Right renal cortex interstitium (tissue), 3 donors: ENCODE data around the gene C10orf105. TPM values are rescaled to one million over a fixed set of nuclear protein-coding genes. Genes with fewer than 3 reads are reported as not detected.

Source experiments
- DNase-seq, 3 donors: peaks; one replicate each; pipeline ENCODE4 v3.0.0-alpha.2; 2013; ENCODE audit warnings: low read depth in 3 of 3, low spot score in 2 of 3
- polyA plus RNA-seq, 3 donors: library from polyadenylated mRNA; unstranded; fragments of 120-200 nt; gene quantifications; one replicate each; pipeline ENCODE4 v1.2.1, GENCODE V29; 2013; ENCODE audit not compliant: insufficient read length in 3 of 3

The C10orf105 gene
- polyA plus RNA-seq, 3 donors = 0.04 to 0.17 (median 0.06) TPM

DNA sequence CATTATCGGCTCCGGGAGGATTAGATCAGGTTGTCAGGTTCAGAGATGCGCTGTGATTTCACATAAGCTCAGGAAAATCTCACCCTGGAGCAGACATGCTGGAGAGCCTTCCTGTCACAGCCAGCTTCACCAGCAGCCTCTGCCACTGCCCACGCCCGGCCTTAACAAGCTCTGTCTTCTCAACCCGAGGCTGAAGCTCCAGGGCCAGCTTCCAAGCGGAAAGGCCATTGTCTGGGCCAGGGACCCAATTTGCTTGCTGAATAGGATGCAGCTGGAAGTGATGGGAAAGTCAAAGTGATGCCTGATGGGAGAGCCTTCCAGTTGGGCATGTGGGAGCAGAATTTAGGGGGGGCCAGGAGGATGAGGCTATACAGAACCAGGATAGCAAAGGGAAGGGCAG is 36.3 kb downstream of the C10orf105 start:
- no peak for DNase-seq

DNA sequence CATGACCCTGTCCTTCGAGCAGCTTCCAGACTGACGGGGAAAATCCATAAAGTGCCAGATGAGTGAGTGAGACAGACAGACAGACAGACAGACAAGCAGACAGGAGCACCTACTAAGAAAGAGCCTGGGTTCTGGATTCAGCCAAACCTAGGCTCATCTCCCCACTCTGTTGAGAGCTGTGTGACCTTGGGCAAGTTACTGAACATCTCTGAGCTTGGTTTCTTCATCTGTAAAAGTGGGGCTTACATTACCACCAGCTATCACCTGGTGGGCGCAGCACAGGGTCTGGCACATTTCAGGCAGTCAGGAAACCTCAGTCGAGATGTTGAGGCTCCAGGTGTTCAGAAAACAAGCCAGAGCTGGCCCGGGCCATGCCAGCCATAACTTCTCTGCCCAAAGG is 37.6 kb downstream of the C10orf105 start:
- DNase-seq = no peak

DNA sequence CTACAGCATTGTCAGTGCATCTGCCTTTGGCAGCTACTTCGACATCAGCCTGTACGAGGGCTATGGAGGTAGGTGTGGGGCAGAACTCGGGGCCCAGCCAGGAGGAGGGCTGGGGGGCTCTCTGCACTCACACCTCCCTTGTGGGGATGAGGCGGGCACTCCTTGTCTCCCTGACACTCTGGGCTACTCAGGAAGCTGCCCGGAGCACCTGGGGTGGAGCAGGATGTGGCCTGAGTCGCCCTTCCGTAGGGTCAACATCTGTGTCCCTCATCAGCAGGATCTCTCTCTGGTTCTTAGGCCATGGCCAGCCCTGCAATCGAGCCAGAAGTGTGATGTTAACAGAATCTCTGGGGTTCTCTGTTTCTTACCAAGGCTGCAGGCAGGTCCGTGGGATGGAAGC is 40.2 kb downstream of the C10orf105 start:
- no peak for DNase-seq

DNA sequence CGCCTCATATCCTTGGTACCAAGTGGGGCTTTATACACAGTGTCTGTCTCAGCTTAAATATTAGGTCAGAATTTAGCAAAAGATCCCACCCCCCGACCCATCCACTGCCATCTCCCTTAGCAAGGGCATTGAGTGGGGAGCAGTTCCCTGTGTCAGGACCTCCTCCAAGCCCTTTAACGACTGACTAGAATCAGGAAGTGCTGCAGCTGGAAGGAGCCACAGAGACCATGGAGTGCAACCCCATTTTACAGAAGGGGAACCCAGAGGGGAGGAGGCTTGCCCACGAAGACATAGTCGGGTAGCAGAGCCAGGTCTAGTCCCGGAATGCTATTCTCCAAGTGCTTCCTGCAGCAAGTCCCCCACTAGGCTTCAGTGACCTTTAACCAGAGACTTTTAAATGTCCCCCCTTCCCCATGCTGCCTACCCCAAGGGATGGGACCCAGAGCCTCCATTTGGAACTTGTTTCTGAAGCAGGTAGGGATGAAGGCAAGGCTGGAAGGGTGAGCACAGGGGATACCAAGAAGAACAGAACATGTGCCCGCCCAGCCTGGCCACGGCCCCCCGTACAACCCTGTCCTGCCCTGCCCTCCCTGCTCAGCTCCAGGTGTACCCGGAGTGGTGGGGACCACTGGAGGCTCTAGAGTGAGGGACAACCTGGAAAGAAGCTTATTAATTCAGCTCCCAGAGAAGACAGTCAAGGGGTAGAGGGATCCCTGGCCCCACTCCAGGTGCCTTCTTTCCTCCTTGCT is 41.3 kb downstream of the C10orf105 start:
- DNase-seq = no peak

DNA sequence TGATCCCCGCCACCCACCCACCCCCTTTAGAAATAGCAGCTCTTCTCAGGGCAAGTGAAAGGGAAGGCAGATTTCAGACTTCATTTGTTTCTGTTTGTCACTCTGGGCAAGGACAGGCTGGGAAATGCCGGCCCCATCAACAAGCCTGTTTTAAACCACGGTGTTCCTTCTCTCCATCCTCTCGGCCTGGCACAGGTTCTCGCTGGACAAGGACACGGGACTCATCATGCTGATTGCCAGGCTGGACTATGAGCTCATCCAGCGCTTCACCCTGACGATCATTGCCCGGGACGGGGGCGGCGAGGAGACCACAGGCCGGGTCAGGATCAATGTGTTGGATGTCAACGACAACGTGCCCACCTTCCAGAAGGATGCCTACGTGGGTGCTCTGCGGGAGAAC is 42.3 kb downstream of the C10orf105 start:
- no peak for DNase-seq

DNA sequence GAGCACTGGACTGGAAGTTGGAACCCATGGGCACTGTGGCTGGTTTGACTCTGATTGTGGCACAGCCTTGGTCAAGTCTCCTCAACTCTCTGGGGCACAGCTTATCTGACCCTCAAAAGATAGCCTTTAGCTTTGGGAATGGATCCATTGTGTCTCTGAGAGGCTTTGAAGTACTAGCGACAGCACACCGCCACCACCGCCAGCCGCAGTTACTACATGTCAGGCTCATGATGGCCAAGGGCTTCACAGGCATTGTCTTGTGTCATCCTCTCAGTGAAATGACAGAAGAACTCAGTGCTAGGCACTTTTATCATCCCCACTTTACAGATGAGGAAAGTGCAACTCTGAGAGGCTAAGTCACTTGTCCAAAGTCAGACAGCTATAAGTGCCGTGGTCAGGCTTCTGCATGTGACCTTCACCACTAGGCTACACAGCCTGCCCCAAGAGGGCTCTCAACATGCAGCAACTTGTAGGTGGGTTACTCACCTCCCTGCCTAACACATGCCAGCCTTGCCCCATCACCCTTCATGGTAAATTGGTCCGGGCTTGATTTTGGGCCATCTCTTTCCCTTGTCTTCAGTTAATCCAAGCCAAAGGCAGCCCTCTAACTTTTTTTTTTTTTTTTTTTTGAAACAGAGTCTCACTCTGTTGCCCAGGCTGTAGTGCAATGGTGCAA is 44.1 kb downstream of the C10orf105 start:
- no peak for DNase-seq

DNA sequence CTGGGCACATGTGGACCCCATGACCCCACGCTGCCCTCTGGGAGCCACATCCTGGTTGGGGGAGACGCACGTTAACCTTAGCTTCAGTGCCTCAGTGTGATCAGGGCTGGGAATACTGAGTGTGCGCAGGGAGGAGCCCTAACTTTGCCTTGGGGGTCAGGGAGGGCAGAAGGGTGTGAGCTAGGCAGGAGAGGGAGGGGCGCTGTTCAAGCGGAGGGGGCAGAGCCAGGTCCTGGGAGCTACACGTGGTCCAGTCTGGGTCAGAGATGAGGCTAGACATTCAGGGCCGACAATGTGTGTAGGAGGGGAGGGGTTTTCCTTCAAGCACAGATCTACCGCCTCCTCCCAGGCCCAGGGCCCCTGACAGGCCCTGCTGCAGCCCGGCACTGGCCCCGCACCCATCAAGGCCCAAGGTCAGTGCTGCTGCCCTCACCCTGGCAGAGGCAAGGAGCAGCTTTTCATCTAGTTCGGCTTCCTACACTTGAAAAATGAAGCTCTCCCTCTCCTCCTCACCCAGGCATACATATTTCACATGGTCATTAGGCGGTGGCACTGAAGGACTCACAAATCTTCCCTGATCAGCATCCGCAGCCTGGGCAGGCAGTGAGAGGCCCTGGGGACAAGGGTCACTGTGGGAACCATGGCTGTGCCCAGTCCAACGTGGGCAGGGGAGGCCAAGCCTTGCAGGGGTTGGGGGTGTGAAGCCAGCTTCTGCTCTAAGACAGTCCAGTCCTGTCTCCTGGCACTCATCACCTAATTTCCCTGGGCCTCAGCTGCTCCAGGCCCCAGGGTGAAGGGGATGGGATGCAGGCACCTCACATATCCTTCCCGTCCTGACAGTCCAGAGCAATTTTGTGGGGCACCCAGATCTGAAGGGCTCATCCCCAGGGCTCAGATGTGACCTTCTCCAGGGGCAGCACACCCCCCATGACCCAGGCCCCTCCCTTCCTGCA is 47.3 kb downstream of the C10orf105 start:
- no peak for DNase-seq

DNA sequence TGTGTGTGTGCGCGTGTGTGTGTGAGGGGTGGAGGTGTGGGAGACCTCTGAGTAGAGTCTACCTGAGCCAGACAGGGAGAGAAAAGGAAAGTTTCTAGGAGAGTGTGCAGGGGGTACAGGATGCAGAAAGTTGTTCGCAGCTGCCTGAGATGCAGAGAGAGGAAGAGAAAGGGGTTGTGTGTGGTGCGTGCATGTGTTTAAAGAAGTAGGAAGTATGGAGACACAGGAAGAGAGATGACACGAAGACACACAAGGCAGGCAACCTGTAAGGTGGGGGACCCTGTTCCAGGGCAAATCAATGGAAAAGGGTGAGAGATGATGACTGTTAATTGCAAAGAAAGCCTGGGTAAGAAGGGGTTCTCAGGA is 52.2 kb downstream of the C10orf105 start:
- no peak for DNase-seq

DNA sequence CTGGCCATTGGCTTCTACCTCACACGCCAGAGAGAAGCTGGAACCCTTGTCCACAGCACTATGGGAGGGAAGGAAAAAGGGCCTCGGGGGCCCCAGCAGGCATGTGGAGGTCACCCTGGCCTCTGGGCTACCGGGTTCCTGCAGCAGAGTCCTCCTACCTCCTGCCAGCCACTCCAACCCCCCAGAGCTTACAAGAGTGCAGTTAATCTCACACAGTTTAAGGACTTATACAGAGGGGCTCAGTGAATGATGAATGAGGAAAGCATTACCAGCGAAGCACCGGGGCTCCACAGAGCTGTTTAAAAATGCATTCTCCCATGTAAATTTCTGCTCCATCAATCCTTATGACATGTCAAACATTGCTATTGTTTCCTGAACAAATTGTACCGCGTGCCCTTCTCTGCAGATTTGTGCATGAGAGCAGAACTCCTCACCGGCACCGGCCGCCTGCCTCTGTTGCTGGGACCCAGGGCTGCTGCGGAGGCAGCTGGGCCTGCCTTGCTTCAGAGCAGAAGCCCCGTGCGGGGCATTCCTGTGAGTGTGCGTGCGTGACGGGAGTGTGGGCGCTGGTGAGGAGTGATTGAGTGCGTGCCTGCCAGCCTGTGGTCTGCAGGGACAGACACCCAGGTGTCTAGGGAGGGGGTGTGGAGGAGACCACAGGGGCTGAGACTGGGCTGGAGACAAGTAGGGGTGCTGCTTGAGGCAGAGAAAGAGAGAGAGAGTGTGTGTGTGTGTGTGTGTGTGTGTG is 52.8 kb downstream of the C10orf105 start:
- DNase-seq = peak in 2 of 3 donors; percentile 36 to 58

DNA sequence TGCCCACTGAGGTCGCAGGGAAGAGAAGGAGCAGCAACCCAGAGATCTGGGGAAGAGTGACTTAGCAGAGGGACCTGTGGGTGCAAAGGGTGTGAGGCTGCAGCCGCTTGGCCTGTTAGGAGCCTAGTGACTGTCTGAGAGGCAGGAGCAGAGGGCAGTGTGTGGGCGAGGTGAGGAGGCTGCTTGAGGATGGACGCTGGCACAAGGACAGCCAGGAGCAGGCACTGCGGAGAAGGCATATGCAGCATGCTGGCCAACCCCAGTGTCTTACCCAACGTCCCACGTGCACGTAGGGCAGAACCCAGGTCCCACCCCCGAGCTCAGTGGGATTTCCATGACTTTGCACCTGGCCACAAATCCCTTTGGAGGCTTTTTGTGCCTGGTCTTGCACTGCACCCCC is 54.1 kb downstream of the C10orf105 start:
- DNase-seq = no peak

DNA sequence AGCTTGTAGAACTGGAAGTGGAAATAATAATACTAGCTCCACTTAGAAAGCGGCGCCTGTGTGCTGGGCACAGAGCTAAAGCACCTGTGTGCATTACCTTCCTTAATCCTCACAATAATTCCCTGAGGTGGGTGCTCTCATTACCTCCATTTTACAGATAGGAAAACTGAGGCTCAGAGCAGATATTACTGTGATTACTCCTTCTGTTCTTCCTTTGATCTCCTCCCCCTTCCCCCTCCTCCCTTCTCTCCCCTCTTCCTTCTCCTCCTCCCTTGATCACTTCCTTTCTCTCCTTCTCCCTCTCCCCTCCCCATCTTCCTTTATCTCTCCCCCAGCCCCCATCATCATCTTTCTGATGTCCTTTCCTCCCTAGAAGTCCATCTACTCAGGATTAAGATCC is 55.0 kb downstream of the C10orf105 start:
- DNase-seq = no peak

DNA sequence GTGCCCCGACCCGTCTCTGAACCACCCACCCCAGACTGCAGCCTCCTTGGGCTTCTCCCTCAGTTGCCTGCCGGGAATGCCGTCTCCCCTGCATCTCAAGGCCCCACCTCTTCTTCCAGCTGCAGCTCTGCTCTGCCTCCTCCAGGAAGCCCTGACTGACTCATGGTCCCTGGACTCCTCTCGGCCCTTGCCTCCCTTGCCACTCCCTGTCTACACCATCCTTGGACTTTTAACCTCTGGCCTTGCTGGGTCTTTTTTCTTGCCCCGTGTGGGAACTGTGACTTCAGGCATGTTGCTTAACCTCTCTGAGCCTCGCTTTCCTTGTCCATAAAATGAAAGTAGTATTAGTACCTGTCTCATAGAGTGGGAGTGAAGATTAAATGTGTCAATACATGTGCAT is 56.3 kb downstream of the C10orf105 start:
- no peak for DNase-seq

DNA sequence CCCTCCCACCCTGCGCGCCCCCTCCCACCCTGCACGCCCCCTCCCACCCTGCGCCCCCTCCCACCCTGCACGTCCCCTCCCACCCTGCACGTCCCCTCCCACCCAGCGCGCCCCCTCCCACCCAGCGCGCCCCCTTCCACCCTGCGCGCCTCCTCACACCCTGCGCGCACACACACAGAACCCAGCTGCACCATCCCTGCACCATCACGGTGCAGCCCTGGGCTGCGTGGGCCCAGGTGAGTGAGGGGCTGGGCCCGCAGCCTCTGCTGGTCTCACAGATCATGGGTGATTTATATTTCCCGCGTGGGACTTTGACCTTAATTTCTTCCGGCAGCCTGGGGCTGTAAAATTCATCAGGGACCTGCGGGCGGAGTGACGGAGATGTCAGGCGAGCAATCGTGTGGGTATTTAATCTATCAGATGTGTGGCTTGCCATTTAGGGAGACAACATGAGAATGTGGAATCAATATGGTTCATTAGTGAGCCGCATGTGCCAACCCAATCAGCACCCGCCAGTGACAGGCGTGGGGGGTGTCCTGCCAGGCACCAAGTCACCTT is 57.7 kb downstream of the C10orf105 start:
- DNase-seq = no peak

Other genes starting within 250 kb of the C10orf105 start
- 1 to 10 TPM; 6.7 to 9.7 (median 7.8) TPM for gene VSIR, start 53.7 kb upstream of the C10orf105 start, polyA plus RNA-seq
- 100 to 1,000 TPM; 903 to 920 (median 909) TPM for gene PSAP, start 131.5 kb upstream of the C10orf105 start, polyA plus RNA-seq
- gene CHST3, start 244.6 kb upstream of the C10orf105 start, polyA plus RNA-seq = 10 to 100 TPM; 17.1 to 18.9 (median 18.0) TPM